CD4-positive, alpha-beta memory T cell (primary cell): ENCODE data around the gene RPL41. TPM values are rescaled to one million over a fixed set of nuclear protein-coding genes. Genes with fewer than 3 reads are reported as not detected.

Experiments used
- CTCF ChIA-PET: fragments of 350-600 bp; sonication (Branson Sonifier 250); formaldehyde crosslinking; loops from one replicate; lab custom pipeline; 2021; ENCODE audit warnings: inconsistent platforms; ENCODE audit not compliant: partially characterized antibody; lab: Charles Lee
- POLR2A ChIA-PET: fragments of 350-600 bp; sonication (Branson Sonifier 250); formaldehyde crosslinking; loops from one replicate; lab custom pipeline; 2021; ENCODE audit not compliant: partially characterized antibody; lab: Charles Lee
- DNase-seq, 5 donors: peaks; one replicate each; pipeline versions ENCODE4 v3.0.0 to v3.0.0-alpha.2; 2020 to 2022; ENCODE audit warnings: mixed read lengths in 1 of 5
- H3K27ac ChIP-seq: one replicate; pipeline ENCODE4 v1.7.0; 2013; ENCODE audit warnings: low read depth, low read length
- H3K27me3 ChIP-seq: 2 replicates; pipeline ENCODE4 v1.7.0; 2013; ENCODE audit warnings: mild to moderate bottlenecking, low read length, moderate library complexity; ENCODE audit not compliant: insufficient read depth
- H3K36me3 ChIP-seq: 2 replicates; pipeline ENCODE4 v1.7.0; 2013; ENCODE audit warnings: mild to moderate bottlenecking, low read length, moderate library complexity; ENCODE audit not compliant: insufficient read depth
- H3K4me1 ChIP-seq: 2 replicates; pipeline ENCODE4 v1.7.0; 2013; ENCODE audit warnings: mild to moderate bottlenecking, low read length, moderate library complexity; ENCODE audit not compliant: insufficient read depth
- H3K4me3 ChIP-seq, 2 donors: one replicate each; pipeline ENCODE4 v1.7.0; 2013; ENCODE audit warnings: low read length in 2 of 2, mild to moderate bottlenecking in 1 of 2
- H3K9me3 ChIP-seq, 2 donors: one replicate each; pipeline ENCODE4 v1.7.0; 2013; ENCODE audit warnings: low read length in 2 of 2, control low read depth in 1 of 2; ENCODE audit not compliant: control insufficient read depth in 1 of 2
- H3K27ac Mint-ChIP-seq, 7 donors: one replicate each; pipeline ENCODE4 v1.8.0; 2020 to 2021; ENCODE audit warnings: mixed read lengths in 7 of 7, mild to moderate bottlenecking in 6 of 7, inconsistent platforms in 3 of 7, moderate library complexity in 3 of 7
- H3K27me3 Mint-ChIP-seq, 2 donors: one replicate each; pipeline ENCODE4 v1.8.0; 2020 to 2021; ENCODE audit warnings: mixed read lengths in 2 of 2
- H3K36me3 Mint-ChIP-seq, 2 donors: one replicate each; pipeline ENCODE4 v1.8.0; 2020 to 2021; ENCODE audit warnings: mixed read lengths in 2 of 2, inconsistent platforms in 1 of 2, mild to moderate bottlenecking in 1 of 2
- H3K4me1 Mint-ChIP-seq, 4 donors: one replicate each; pipeline ENCODE4 v1.8.0; 2020 to 2021; ENCODE audit warnings: mixed read lengths in 4 of 4, mild to moderate bottlenecking in 1 of 4
- H3K4me3 Mint-ChIP-seq, 8 donors: one replicate each; pipeline ENCODE4 v1.8.0; 2020 to 2021; ENCODE audit warnings: mixed read lengths in 8 of 8, mild to moderate bottlenecking in 7 of 8, moderate library complexity in 6 of 8, inconsistent platforms in 3 of 8
- H3K9me3 Mint-ChIP-seq, 8 donors: one replicate each; pipeline ENCODE4 v1.8.0; 2020 to 2021; ENCODE audit warnings: mixed read lengths in 8 of 8, mild to moderate bottlenecking in 5 of 8, inconsistent platforms in 3 of 8, moderate library complexity in 1 of 8
- intact Hi-C: fragments of 100-400 bp; cut with micrococcal nuclease; formaldehyde crosslinking; loops from one replicate; pipeline ENCODE4 v1.15.1; 2023
- polyA plus RNA-seq, 2 donors: library from polyadenylated mRNA; unstranded; fragments of 300-500 nt; fragmentation: Illumina TruSeq; gene quantifications; one replicate each; pipeline ENCODE4 v1.2.3, GENCODE V29; 2021
- total RNA-seq, 2 experiments: library from RNA; stranded (reverse); gene quantifications; one replicate each; pipeline ENCODE4 v1.2.3, GENCODE V29; 2021

Gene RPL41
- total and polyA plus RNA-seq, 4 experiments from 2014 or later, result 5,438 to 8,691 (median 5,893) TPM

GRCh38 chr12:56141946-56142784, 25.7 kb downstream of the RPL41 start:
- Histone ChIP-seq H3K36me3 (peaks cover 73% of the 10 kb centered on the region), H3K9me3 (no peaks in the 10 kb centered on the region), H3K4me3 (no peak overlapping the region), H3K27ac (no peak overlapping the region), H3K27me3 (no peaks in the 10 kb centered on the region), H3K4me1 (peaks cover 56% of the 10 kb centered on the region)
- Mint-ChIP-seq H3K4me1 (peaks cover 39 to 70% (median 54%) of the 10 kb centered on the region in 4 donors), H3K27me3 (no peaks in the 10 kb centered on the region), H3K9me3 (no peaks in the 10 kb centered on the region), H3K4me3 (no peak overlapping the region), H3K36me3 (peaks cover 71 to 74% of the 10 kb centered on the region in 2 donors), H3K27ac (peak overlapping the region in 6 of 7 donors; percentile 42 to 86 (median 64))
- ChIA-PET CTCF (interaction anchor here (1.2 to 5.9 kb wide), 5 partner anchors 9 to 47 kb away, joined by 4 to 22 read pairs (median 12); partner anchors contain the start of genes ESYT1, MYL6B and SMARCC2), POLR2A (interaction anchor here (1.0 to 4.0 kb wide), 4 partner anchors 15 to 46 kb away, joined by 3 to 16 read pairs (median 8); partner anchors contain the start of genes SMARCC2 and ZC3H10)
- intact Hi-C loops, result no loop called here
- no peak for DNase-seq

GRCh38 chr12:56143217-56143616, 26.8 kb downstream of the RPL41 start:
- Mint-ChIP-seq H3K4me1 (peaks cover 30 to 60% (median 44%) of the 10 kb centered on the region in 4 donors), H3K9me3 (no peaks in the 10 kb centered on the region), H3K4me3 (peak overlapping the region in 5 of 8 donors; percentile 3 to 33 (median 6)), H3K27me3 (no peaks in the 10 kb centered on the region), H3K36me3 (peaks cover 61 to 66% of the 10 kb centered on the region in 2 donors), H3K27ac (peak overlapping the region; percentile 51 to 90 (median 83))
- no peak overlapping the region for H3K27ac ChIP-seq
- intact Hi-C loops, result no loop called here
- ChIA-PET POLR2A (interaction anchor here (0.5 to 4.0 kb wide), 4 partner anchors 14 to 58 kb away, joined by 3 to 16 read pairs (median 8); partner anchors contain the start of genes SMARCC2 and ZC3H10), CTCF (interaction anchor here (1.0 to 2.7 kb wide), 7 partner anchors 8 to 21 kb away, joined by 3 to 14 read pairs (median 6); partner anchors contain the start of genes ESYT1 and MYL6B)
- H3K27me3 ChIP-seq, result no peaks in the 10 kb centered on the region
- no peak overlapping the region for H3K4me3 ChIP-seq
- H3K9me3 ChIP-seq, result no peaks in the 10 kb centered on the region
- peaks cover 63% of the 10 kb centered on the region for H3K36me3 ChIP-seq
- H3K4me1 ChIP-seq, result peaks cover 45% of the 10 kb centered on the region
- no peak for DNase-seq

- H3K27me3 Mint-ChIP-seq, result no peaks in the 10 kb centered on the region
- Histone ChIP-seq H3K4me1 (peaks cover 39% of the 10 kb centered on the region), H3K27ac (no peak overlapping the region), H3K36me3 (peaks cover 56% of the 10 kb centered on the region), H3K9me3 (no peaks in the 10 kb centered on the region), H3K4me3 (no peak overlapping the region), H3K27me3 (no peaks in the 10 kb centered on the region)
- peaks cover 54 to 60% of the 10 kb centered on the region in 2 donors for H3K36me3 Mint-ChIP-seq
- peak overlapping the region; percentile 51 to 90 (median 83) for H3K27ac Mint-ChIP-seq
- POLR2A ChIA-PET, result interaction anchor here (4.0 kb wide), 1 partner anchor 26 kb away, joined by 16 read pairs; the partner anchor contains the start of gene ZC3H10
- H3K9me3 Mint-ChIP-seq, result no peaks in the 10 kb centered on the region
- intact Hi-C loops, result no loop called here
- no peak for DNase-seq
- peak overlapping the region in 1 of 8 donors; percentile 10 for H3K4me3 Mint-ChIP-seq
- CTCF ChIA-PET, result interaction anchor here (1.0 to 2.3 kb wide), 6 partner anchors 8 to 21 kb away, joined by 3 to 12 read pairs (median 4); partner anchors contain the start of genes ESYT1 and MYL6B
- H3K4me1 Mint-ChIP-seq, result peaks cover 24 to 53% (median 37%) of the 10 kb centered on the region in 4 donors
Measured at GRCh38 chr12:56143870-56144269, 27.4 kb downstream of the RPL41 start.

GRCh38 chr12:56145217-56145616, 28.8 kb downstream of the RPL41 start:
- POLR2A ChIA-PET, result interaction anchor here (0.6 to 1.1 kb wide), 2 partner anchors 44 to 564 kb away, joined by 3 to 4 read pairs; partner anchors contain the start of gene SMARCC2
- H3K27ac Mint-ChIP-seq, result peak overlapping the region in 4 of 7 donors; percentile 18 to 66 (median 56)
- Histone ChIP-seq H3K4me1 (peaks cover 25% of the 10 kb centered on the region), H3K4me3 (no peak overlapping the region), H3K27me3 (no peaks in the 10 kb centered on the region), H3K9me3 (no peaks in the 10 kb centered on the region), H3K27ac (no peak overlapping the region), H3K36me3 (peaks cover 45% of the 10 kb centered on the region)
- no peak for DNase-seq
- H3K9me3 Mint-ChIP-seq, result no peaks in the 10 kb centered on the region
- no peak overlapping the region for H3K4me3 Mint-ChIP-seq
- peaks cover 47 to 48% of the 10 kb centered on the region in 2 donors for H3K36me3 Mint-ChIP-seq
- H3K27me3 Mint-ChIP-seq, result no peaks in the 10 kb centered on the region
- peaks cover 22 to 47% (median 35%) of the 10 kb centered on the region in 4 donors for H3K4me1 Mint-ChIP-seq
- CTCF ChIA-PET, result interaction anchor here (0.8 to 2.0 kb wide), 3 partner anchors 17 to 46 kb away, joined by 3 to 5 read pairs (median 4); partner anchors contain the start of gene ESYT1
- intact Hi-C loops, result no loop called here

GRCh38 chr12:56146492-56147460, 30.3 kb downstream of the RPL41 start:
- Histone ChIP-seq H3K36me3 (peaks cover 36% of the 10 kb centered on the region), H3K4me3 (no peak overlapping the region), H3K27ac (no peak overlapping the region), H3K9me3 (no peaks in the 10 kb centered on the region), H3K4me1 (peaks cover 35% of the 10 kb centered on the region), H3K27me3 (no peaks in the 10 kb centered on the region)
- ChIA-PET CTCF (interaction anchor here (0.7 kb wide), 1 partner anchor 43 kb away, joined by 3 read pairs; no protein-coding TSS in a partner anchor), POLR2A (interaction anchor here (0.7 to 1.0 kb wide), 2 partner anchors 30 to 41 kb away, joined by 4 to 5 read pairs; no protein-coding TSS in a partner anchor)
- peak overlapping the region in 4 of 7 donors; percentile 16 to 47 (median 41) for H3K27ac Mint-ChIP-seq
- no peak overlapping the region for H3K4me3 Mint-ChIP-seq
- H3K9me3 Mint-ChIP-seq, result no peaks in the 10 kb centered on the region
- H3K4me1 Mint-ChIP-seq, result peaks cover 26 to 51% (median 39%) of the 10 kb centered on the region in 4 donors
- H3K27me3 Mint-ChIP-seq, result no peaks in the 10 kb centered on the region
- no peak for DNase-seq
- intact Hi-C loops, result no loop called here
- peaks cover 36% of the 10 kb centered on the region in 2 donors for H3K36me3 Mint-ChIP-seq

- Mint-ChIP-seq H3K27ac (peak overlapping the region; percentile 50 to 99 (median 95)), H3K27me3 (no peaks in the 10 kb centered on the region), H3K9me3 (no peaks in the 10 kb centered on the region), H3K36me3 (peaks cover 0 to 1% of the 10 kb centered on the region in 2 donors), H3K4me3 (peak overlapping the region in 7 of 8 donors; percentile 33 to 67 (median 53)), H3K4me1 (peaks cover 17 to 48% (median 28%) of the 10 kb centered on the region in 4 donors)
- H3K9me3 ChIP-seq, result no peaks in the 10 kb centered on the region
- POLR2A ChIA-PET, result interaction anchor here (1.2 to 2.1 kb wide), 3 partner anchors 25 to 71 kb away, joined by 3 to 12 read pairs (median 5); partner anchors contain the start of genes PA2G4 and RNF41
- H3K27ac ChIP-seq, result no peak overlapping the region
- no peak overlapping the region for H3K4me3 ChIP-seq
- H3K27me3 ChIP-seq, result no peaks in the 10 kb centered on the region
- H3K4me1 ChIP-seq, result peaks cover 27% of the 10 kb centered on the region
- no peak for DNase-seq
- H3K36me3 ChIP-seq, result no peaks in the 10 kb centered on the region
- CTCF ChIA-PET, result interaction anchor here (1.4 to 2.9 kb wide), 7 partner anchors 8 to 104 kb away, joined by 4 to 22 read pairs (median 7); partner anchors contain the start of genes ESYT1 and ZC3H10
- intact Hi-C loops, result no loop called here
Measured at GRCh38 chr12:56150563-56150962, 34.1 kb downstream of the RPL41 start.
